ENCODE results near the gene ISOC1. TPM values are rescaled to one million over a fixed set of nuclear protein-coding genes. Genes with fewer than 3 reads are reported as not detected.

The ISOC1 gene
- total RNA-seq (2014; rRNA removed; shearing (Covaris generic)) = 29.8 and 30.9 TPM in 2 replicates
- 52.7 and 55.7 TPM in 2 replicates for polyA plus RNA-seq (2014; cell fraction: nucleus; rRNA removed)

GRCh38 chr5:129094087-129094923 is at the start of gene ISOC1:
TSS of gene ISOC1 (plus strand) at chr5:129094749. CDS start at chr5:129094767, 18 bp downstream.
- DNase-seq (ENCODE audit: extremely low read depth, low read depth) = peak; percentile 87

GRCh38 chr5:129046151-129046550 is 48.4 kb upstream of the ISOC1 start:
- no peak for DNase-seq (ENCODE audit: extremely low read depth, low read depth)

- no peak for DNase-seq (ENCODE audit: extremely low read depth, low read depth)
Observed at GRCh38 chr5:129048509-129048908, 46.0 kb upstream of the ISOC1 start.

GRCh38 chr5:129049126-129049799 is 45.3 kb upstream of the ISOC1 start:
- no peak for DNase-seq (ENCODE audit: extremely low read depth, low read depth)

- DNase-seq (ENCODE audit: extremely low read depth, low read depth) = no peak
Observed at GRCh38 chr5:129051283-129051682, 43.3 kb upstream of the ISOC1 start.

- no peak for DNase-seq (ENCODE audit: extremely low read depth, low read depth)
Observed at GRCh38 chr5:129053438-129053837, 41.1 kb upstream of the ISOC1 start.

- no peak for DNase-seq (ENCODE audit: extremely low read depth, low read depth)
Observed at GRCh38 chr5:129057329-129057728, 37.2 kb upstream of the ISOC1 start.

- DNase-seq (ENCODE audit: extremely low read depth, low read depth) = no peak
Observed at GRCh38 chr5:129061849-129062248, 32.7 kb upstream of the ISOC1 start.

GRCh38 chr5:129063483-129064113 is 31.0 kb upstream of the ISOC1 start:
- DNase-seq (ENCODE audit: extremely low read depth, low read depth) = no peak

GRCh38 chr5:129065721-129066120 is 28.8 kb upstream of the ISOC1 start:
- DNase-seq (ENCODE audit: extremely low read depth, low read depth) = no peak

- DNase-seq (ENCODE audit: extremely low read depth, low read depth) = no peak
Observed at GRCh38 chr5:129067745-129068144, 26.8 kb upstream of the ISOC1 start.

- no peak for DNase-seq (ENCODE audit: extremely low read depth, low read depth)
Observed at GRCh38 chr5:129069292-129069691, 25.3 kb upstream of the ISOC1 start.

GRCh38 chr5:129073111-129073510 is 21.4 kb upstream of the ISOC1 start:
- no peak for DNase-seq (ENCODE audit: extremely low read depth, low read depth)

GRCh38 chr5:129074903-129075302 is 19.6 kb upstream of the ISOC1 start:
- DNase-seq (ENCODE audit: extremely low read depth, low read depth) = no peak

- DNase-seq (ENCODE audit: extremely low read depth, low read depth) = no peak
Observed at GRCh38 chr5:129077433-129078075, 17.0 kb upstream of the ISOC1 start.

GRCh38 chr5:129078247-129078646 is 16.3 kb upstream of the ISOC1 start:
- DNase-seq (ENCODE audit: extremely low read depth, low read depth) = no peak

GRCh38 chr5:129078660-129079059 is 15.9 kb upstream of the ISOC1 start:
- no peak for DNase-seq (ENCODE audit: extremely low read depth, low read depth)

GRCh38 chr5:129079496-129079895 is 15.1 kb upstream of the ISOC1 start:
- no peak for DNase-seq (ENCODE audit: extremely low read depth, low read depth)

GRCh38 chr5:129080766-129081165 is 13.8 kb upstream of the ISOC1 start:
- DNase-seq (ENCODE audit: extremely low read depth, low read depth) = no peak

- no peak for DNase-seq (ENCODE audit: extremely low read depth, low read depth)
Observed at GRCh38 chr5:129082225-129083136, 12.1 kb upstream of the ISOC1 start.
